HepG2 (cell line): ENCODE data around the gene PPA2. TPM values are rescaled to one million over a fixed set of nuclear protein-coding genes. Genes with fewer than 3 reads are reported as not detected.

ENCODE experiments used
- GPBP1L1 ChIP-seq: sonication (generic); formaldehyde crosslinking; IDR thresholded peaks from 2 replicates; pipeline ENCODE4 v1.5.0; 2020; ENCODE audit warnings: mild to moderate bottlenecking, missing genetic modification reagents
- LRRFIP1 ChIP-seq: sonication (generic); formaldehyde crosslinking; conservative IDR thresholded peaks from 2 replicates; pipeline ENCODE4 v1.4.0; 2020; ENCODE audit warnings: missing genetic modification reagents
- MIER3 ChIP-seq: IDR thresholded peaks from 2 replicates; pipeline ENCODE4 v1.6.1; 2016; ENCODE audit warnings: missing compliant biosample characterization, borderline replicate concordance
- STAG1 ChIP-seq: sonication (generic); formaldehyde crosslinking; IDR thresholded peaks from 2 replicates; pipeline ENCODE4 v1.4.0; 2020; ENCODE audit warnings: missing genetic modification reagents
- ZFP1 ChIP-seq: IDR thresholded peaks from 2 replicates; pipeline ENCODE4 v1.6.1; 2016
- ZNF343 ChIP-seq: sonication (generic); formaldehyde crosslinking; IDR thresholded peaks from 2 replicates; pipeline ENCODE4 v1.4.0; 2020; ENCODE audit warnings: mild to moderate bottlenecking, missing genetic modification reagents
- ZNF547 ChIP-seq: sonication (generic); formaldehyde crosslinking; IDR thresholded peaks from 2 replicates; pipeline ENCODE4 v1.5.1; 2020; ENCODE audit warnings: mild to moderate bottlenecking, missing genetic modification reagents
- polyA plus RNA-seq, 8 experiments: library from polyadenylated mRNA; depleted of rRNA in 3 of 8; stranded (reverse) in 7 of 8; unstranded in 1 of 8; fragments of >200 nt; fragmentation: Illumina TruSeq in 4 of 8; extraction: Trizol in 4 of 8; gene quantifications; 2 replicates each; pipeline versions ENCODE4 v1.2.1 to v1.2.3, GENCODE V29; 2011 to 2016; ENCODE audit warnings: low read depth in 4 of 8, missing spikeins in 1 of 8, mixed read lengths in 1 of 8; ENCODE audit not compliant: insufficient read depth in 1 of 8
- total RNA-seq, 5 experiments: library from RNA; depleted of rRNA; stranded (reverse); fragments of >200 nt; fragmentation: Illumina TruSeq; extraction: Trizol; gene quantifications; 2 replicates each; pipeline ENCODE4 v1.2.3, GENCODE V29; 2016; ENCODE audit warnings: low read depth in 1 of 5

The PPA2 gene
- total and polyA plus RNA-seq, 2 of the 13 experiments (the other 11 are each of a cell fraction or from before 2014, with no cell fraction given), result 44.2 to 70.6 TPM

DNA sequence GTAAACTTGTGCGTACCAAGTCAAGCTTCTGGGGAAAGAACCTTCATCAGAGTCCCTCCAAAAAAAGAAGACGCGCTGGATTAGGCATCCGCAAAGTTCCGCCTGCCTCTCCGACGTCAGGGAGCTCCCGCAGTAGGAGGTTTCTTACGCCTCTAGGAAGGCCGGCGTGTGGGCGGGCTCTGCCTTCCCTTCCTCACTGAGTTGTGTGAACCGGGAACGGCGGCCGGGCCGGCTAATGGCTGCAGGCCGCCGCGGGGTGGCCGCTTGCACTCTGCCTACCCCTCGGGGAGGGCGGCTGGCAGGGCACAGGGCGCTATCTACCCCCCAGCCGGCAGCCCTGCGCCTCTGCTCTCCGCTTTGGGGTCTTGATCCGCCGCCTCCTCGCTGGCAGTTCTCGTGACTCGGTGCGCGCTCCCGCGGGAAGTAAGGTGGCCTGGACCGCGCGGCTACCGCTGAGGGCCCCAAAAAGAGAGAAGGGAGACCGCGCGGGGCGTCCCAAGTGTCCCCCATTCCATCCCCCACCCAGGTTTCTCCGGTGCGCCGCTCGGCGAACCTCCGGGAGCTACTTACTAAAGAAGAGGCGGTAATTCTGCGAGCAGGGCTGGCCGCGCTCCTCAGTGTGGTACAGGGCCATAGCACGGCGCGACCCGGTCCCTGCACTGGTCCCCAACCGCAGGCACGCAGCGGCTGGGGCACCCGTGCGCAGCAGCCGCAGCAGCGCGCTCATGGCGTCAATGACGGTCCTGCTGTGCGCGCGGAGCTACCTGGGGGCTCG is at the start of gene PPA2 (continued):
- TF ChIP-seq GPBP1L1, result no peak
- TF ChIP-seq ZNF547 (CRISPR knock-in tag), result peak; percentile 80
- TF ChIP-seq STAG1 (CRISPR knock-in tag), result no peak; the same call in 1 of the 2 replicates
- TF ChIP-seq MIER3 (CRISPR knock-in tag), result peak; percentile 51; the same call in 1 of the 2 replicates
- no peak for TF ChIP-seq ZNF343 (CRISPR knock-in tag)
- TF ChIP-seq LRRFIP1, result no peak
- TF ChIP-seq ZFP1, result no peak
